IMR-90 (cell line): ENCODE data around the gene HS6ST3.

ENCODE experiments used
- BHLHE40 ChIP-seq: fragments of 150-350 bp; IDR thresholded peaks from 2 replicates; pipeline ENCODE4 v1.6.1; 2016; ENCODE audit warnings: mild to moderate bottlenecking, low read depth, low read length
- CEBPB ChIP-seq: IDR thresholded peaks from 2 replicates; pipeline ENCODE4 v1.6.1; 2012; ENCODE audit warnings: low read depth, low read length, improper control_type of control experiment
- CHD1 ChIP-seq: IDR thresholded peaks from 2 replicates; pipeline ENCODE4 v1.6.1; 2012; ENCODE audit warnings: low read depth, low read length, improper control_type of control experiment
- FOS ChIP-seq: fragments of 150-350 bp; IDR thresholded peaks from 2 replicates; pipeline ENCODE4 v1.6.1; 2016; ENCODE audit warnings: low read depth, low read length
- MAFK ChIP-seq: IDR thresholded peaks from 2 replicates; pipeline ENCODE4 v1.6.1; 2012; ENCODE audit warnings: low read depth, low read length, improper control_type of control experiment
- MAZ ChIP-seq: IDR thresholded peaks from 2 replicates; pipeline ENCODE4 v1.6.1; 2012; ENCODE audit warnings: low read depth, mild to moderate bottlenecking, low read length, improper control_type of control experiment, moderate library complexity, borderline replicate concordance
- MXI1 ChIP-seq: IDR thresholded peaks from 2 replicates; pipeline ENCODE4 v1.6.1; 2012; ENCODE audit warnings: low read depth, mild to moderate bottlenecking, low read length, moderate library complexity, borderline replicate concordance
- POLR2A ChIP-seq: IDR thresholded peaks from 2 replicates; pipeline ENCODE4 v1.6.1; 2012; ENCODE audit warnings: mild to moderate bottlenecking, low read depth, low read length
- RFX5 ChIP-seq: IDR thresholded peaks from 2 replicates; pipeline ENCODE4 v1.8.0; 2012; ENCODE audit warnings: low read depth, mild to moderate bottlenecking, low read length, moderate library complexity
- SMC3 ChIP-seq: fragments of 150-350 bp; IDR thresholded peaks from 2 replicates; pipeline ENCODE4 v1.6.1; 2016; ENCODE audit warnings: low read depth, mild to moderate bottlenecking, antibody characterized with exemption, low read length, moderate library complexity
- USF2 ChIP-seq: fragments of 150-350 bp; IDR thresholded peaks from 2 replicates; pipeline ENCODE4 v1.6.1; 2017; ENCODE audit warnings: mild to moderate bottlenecking, antibody characterized with exemption, low read length, low read depth
- TF ChIP-seq, protein P1 (sequence below): conservative IDR thresholded peaks from 2 replicates; pipeline ENCODE4 v1.5.1; 2012; ENCODE audit warnings: mild to moderate bottlenecking, low read depth, low read length, improper control_type of control experiment
- TF ChIP-seq, protein P2 (sequence below): fragments of 150-350 bp; IDR thresholded peaks from 2 replicates; pipeline ENCODE4 v1.6.1; 2016; ENCODE audit warnings: low read depth, mild to moderate bottlenecking, low read length, moderate library complexity, borderline replicate concordance

- no peak for TF ChIP-seq USF2
- TF ChIP-seq, protein P1, sequence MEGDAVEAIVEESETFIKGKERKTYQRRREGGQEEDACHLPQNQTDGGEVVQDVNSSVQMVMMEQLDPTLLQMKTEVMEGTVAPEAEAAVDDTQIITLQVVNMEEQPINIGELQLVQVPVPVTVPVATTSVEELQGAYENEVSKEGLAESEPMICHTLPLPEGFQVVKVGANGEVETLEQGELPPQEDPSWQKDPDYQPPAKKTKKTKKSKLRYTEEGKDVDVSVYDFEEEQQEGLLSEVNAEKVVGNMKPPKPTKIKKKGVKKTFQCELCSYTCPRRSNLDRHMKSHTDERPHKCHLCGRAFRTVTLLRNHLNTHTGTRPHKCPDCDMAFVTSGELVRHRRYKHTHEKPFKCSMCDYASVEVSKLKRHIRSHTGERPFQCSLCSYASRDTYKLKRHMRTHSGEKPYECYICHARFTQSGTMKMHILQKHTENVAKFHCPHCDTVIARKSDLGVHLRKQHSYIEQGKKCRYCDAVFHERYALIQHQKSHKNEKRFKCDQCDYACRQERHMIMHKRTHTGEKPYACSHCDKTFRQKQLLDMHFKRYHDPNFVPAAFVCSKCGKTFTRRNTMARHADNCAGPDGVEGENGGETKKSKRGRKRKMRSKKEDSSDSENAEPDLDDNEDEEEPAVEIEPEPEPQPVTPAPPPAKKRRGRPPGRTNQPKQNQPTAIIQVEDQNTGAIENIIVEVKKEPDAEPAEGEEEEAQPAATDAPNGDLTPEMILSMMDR = no peak
- no peak for TF ChIP-seq MXI1
- no peak for TF ChIP-seq CEBPB
- no peak for TF ChIP-seq POLR2A
- no peak for TF ChIP-seq MAZ
- TF ChIP-seq SMC3 = no peak
- TF ChIP-seq CHD1 = no peak
- TF ChIP-seq, protein P2, sequence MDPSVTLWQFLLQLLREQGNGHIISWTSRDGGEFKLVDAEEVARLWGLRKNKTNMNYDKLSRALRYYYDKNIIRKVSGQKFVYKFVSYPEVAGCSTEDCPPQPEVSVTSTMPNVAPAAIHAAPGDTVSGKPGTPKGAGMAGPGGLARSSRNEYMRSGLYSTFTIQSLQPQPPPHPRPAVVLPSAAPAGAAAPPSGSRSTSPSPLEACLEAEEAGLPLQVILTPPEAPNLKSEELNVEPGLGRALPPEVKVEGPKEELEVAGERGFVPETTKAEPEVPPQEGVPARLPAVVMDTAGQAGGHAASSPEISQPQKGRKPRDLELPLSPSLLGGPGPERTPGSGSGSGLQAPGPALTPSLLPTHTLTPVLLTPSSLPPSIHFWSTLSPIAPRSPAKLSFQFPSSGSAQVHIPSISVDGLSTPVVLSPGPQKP = no peak
- no peak for TF ChIP-seq FOS
- no peak for TF ChIP-seq RFX5
- TF ChIP-seq BHLHE40 = no peak
- no peak for TF ChIP-seq MAFK
Measured at GRCh38 chr13:96771486-96772367, 681.8 kb downstream of the HS6ST3 start.
